Activated effector memory CD4-positive, alpha-beta T cell treated with anti-CD3 and anti-CD28 coated beads, Interleukin-2, amount 50 U/mL, for 16 hours (primary cell): ENCODE measurements around the gene RASD1.

Experiments
- DNase-seq: peaks from one replicate; pipeline ENCODE4 v3.0.0-alpha.2; 2020

RASD1 gene

GRCh38 chr17:17509601-17510425, 13.6 kb upstream of the RASD1 start:
- no peak for DNase-seq

GRCh38 chr17:17508646-17509591, 12.7 kb upstream of the RASD1 start:
- DNase-seq: no peak

- no peak for DNase-seq
These were observed 11.9 kb upstream of the RASD1 start for GRCh38 chr17:17508019-17508535.

- no peak for DNase-seq
These were observed 11.3 kb upstream of the RASD1 start for GRCh38 chr17:17507465-17508011.

GRCh38 chr17:17506893-17507464, 10.8 kb upstream of the RASD1 start:
- no peak for DNase-seq

GRCh38 chr17:17506181-17506741, 10.1 kb upstream of the RASD1 start:
- no peak for DNase-seq

- DNase-seq: no peak
These were observed 9.5 kb upstream of the RASD1 start for GRCh38 chr17:17505610-17506171.

- no peak for DNase-seq
These were observed 9.0 kb upstream of the RASD1 start for GRCh38 chr17:17505151-17505550.

GRCh38 chr17:17504341-17505140, 8.3 kb upstream of the RASD1 start:
- no peak for DNase-seq

- DNase-seq: no peak
These were observed 7.5 kb upstream of the RASD1 start for GRCh38 chr17:17503566-17504130.

GRCh38 chr17:17502741-17503565, 6.8 kb upstream of the RASD1 start:
- DNase-seq: no peak

GRCh38 chr17:17500999-17501605, 4.9 kb upstream of the RASD1 start:
- DNase-seq: no peak

GRCh38 chr17:17499402-17500145, 3.4 kb upstream of the RASD1 start:
- DNase-seq: no peak

GRCh38 chr17:17498606-17499301, 2.6 kb upstream of the RASD1 start:
- no peak for DNase-seq

GRCh38 chr17:17497845-17498520, 1.8 kb upstream of the RASD1 start:
- DNase-seq: no peak

GRCh38 chr17:17497065-17497844, 1.1 kb upstream of the RASD1 start:
- DNase-seq: no peak
